ENCODE measurements around the gene RNF224. TPM values are rescaled to one million over a fixed set of nuclear protein-coding genes. Genes with fewer than 3 reads are reported as not detected.

The RNF224 gene
- total RNA-seq, 6 experiments from 2014 or later: not detected

GRCh38 chr9:137201205-137201868, 26.0 kb upstream of the RNF224 start:
- Histone ChIP-seq H3K36me3 (no peaks in the 10 kb centered on the region), H3K9me3 (no peaks in the 10 kb centered on the region), H3K4me3 (peak overlapping the region; percentile 35 to 73 (median 48)), H3K4me1 (peaks cover 0 to 69% (median 25%) of the 10 kb centered on the region in 4 donors), H3K27ac (peak overlapping the region; percentile 18 to 84 (median 74)), H3K27me3 (no peaks in the 10 kb centered on the region)
- DNase-seq (no peak), ATAC-seq (no peak)
- intact Hi-C loops (cut with DNase I): no loop called here
- no peak for TF ChIP-seq POLR2A (IDR thresholded peaks at IDR 0.05)
- no peak for TF ChIP-seq CTCF (IDR thresholded peaks at IDR 0.05)
- WGBS (ENCODE audit: insufficient coverage, low coverage, low lambda C conversion rate, missing lambda C conversion rate): 14% methylated on average over 11 of the region's 23 CpGs

GRCh38 chr9:137202966-137203365, 24.3 kb upstream of the RNF224 start:
- 7% methylated on average over 5 of the region's 8 CpGs for WGBS (ENCODE audit: insufficient coverage, low coverage, low lambda C conversion rate, missing lambda C conversion rate)
- intact Hi-C loops (cut with DNase I): no loop called here
- Histone ChIP-seq H3K4me3 (no peak overlapping the region), H3K4me1 (peaks cover 0 to 59% (median 22%) of the 10 kb centered on the region in 4 donors), H3K9me3 (no peaks in the 10 kb centered on the region), H3K27me3 (no peaks in the 10 kb centered on the region), H3K27ac (peak overlapping the region in 1 of 3 donors; percentile 84), H3K36me3 (no peaks in the 10 kb centered on the region)
- ATAC-seq (no peak), DNase-seq (no peak)
- no peak for TF ChIP-seq POLR2A (IDR thresholded peaks at IDR 0.05)
- TF ChIP-seq CTCF (IDR thresholded peaks at IDR 0.05): no peak

GRCh38 chr9:137204731-137205125, 22.6 kb upstream of the RNF224 start:
- Histone ChIP-seq H3K27ac (peak overlapping the region in 2 of 3 donors; percentile 54 to 80), H3K36me3 (no peaks in the 10 kb centered on the region), H3K4me3 (peak overlapping the region; percentile 97 to 100 (median 99)), H3K27me3 (no peaks in the 10 kb centered on the region), H3K4me1 (peaks cover 0 to 49% (median 22%) of the 10 kb centered on the region in 4 donors), H3K9me3 (no peaks in the 10 kb centered on the region)
- WGBS (ENCODE audit: insufficient coverage, low coverage, low lambda C conversion rate, missing lambda C conversion rate): 14% methylated on average over 19 of the region's 21 CpGs
- intact Hi-C loops (cut with DNase I): no loop called here
- no peak for TF ChIP-seq CTCF (IDR thresholded peaks at IDR 0.05)
- no peak for TF ChIP-seq POLR2A (IDR thresholded peaks at IDR 0.05)
- ATAC-seq (no peak), DNase-seq (no peak)

- 0% methylated on average over 12 of the region's 98 CpGs for WGBS (ENCODE audit: insufficient coverage, low coverage, low lambda C conversion rate, missing lambda C conversion rate)
- Histone ChIP-seq H3K4me1 (peaks cover 0 to 49% (median 22%) of the 10 kb centered on the region in 4 donors), H3K4me3 (peak within 1 kb of the TSS; percentile 97 to 100 (median 99)), H3K27me3 (no peaks in the 10 kb centered on the region), H3K27ac (peak within 1 kb of the TSS; percentile 54 to 80 (median 66)), H3K9me3 (no peaks in the 10 kb centered on the region), H3K36me3 (no peaks in the 10 kb centered on the region)
- TF ChIP-seq CTCF (IDR thresholded peaks at IDR 0.05): no peak
- peak; percentile 79 for TF ChIP-seq POLR2A (IDR thresholded peaks at IDR 0.05)
- DNase-seq (peak; percentile 95 to 96 (median 96)), ATAC-seq (peak; percentile 39 to 57 (median 45))
- intact Hi-C loops (cut with DNase I): no loop called here
These were observed 21.9 kb upstream of the RNF224 start, which contains the start of the genes NDOR1 and TMEM203 for GRCh38 chr9:137205126-137206069. Gene NDOR1 (plus strand): TSS chr9:137205700. CDS start chr9:137205778, 78 bp downstream. Gene TMEM203 (minus strand): TSS chr9:137205648. CDS start chr9:137205414, 234 bp downstream.
